ENCODE measurements around the gene CREB5.
"Not testable (repeated sequence)": the region's sequence is repeated elsewhere in the genome, so short reads cannot be mapped to it uniquely, and the experiment has no call there.

DNA sequence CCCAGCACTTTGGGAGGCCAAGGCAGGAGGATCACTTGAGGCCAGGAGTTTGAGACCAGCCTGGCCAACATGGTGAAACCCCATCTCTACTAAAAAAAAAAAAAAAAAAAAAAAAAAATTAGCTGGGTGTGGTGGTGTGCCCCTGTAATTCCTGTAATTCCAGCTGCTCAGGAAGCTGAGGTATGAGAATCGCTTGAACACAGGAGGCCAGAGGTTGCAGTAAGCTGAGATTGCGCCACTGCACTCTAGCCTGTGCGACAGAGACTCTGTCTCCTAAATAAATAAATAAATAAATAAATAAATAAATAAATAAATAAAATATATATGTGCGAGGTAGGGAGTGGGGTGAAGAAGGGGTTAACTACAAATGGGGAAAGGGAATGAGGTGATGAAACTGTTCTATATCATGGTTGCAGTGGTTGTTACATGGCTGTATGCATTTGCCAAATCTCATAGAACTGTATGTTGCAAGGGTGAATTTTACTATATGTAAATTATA, 199.1 kb downstream of the CREB5 start:
- TF ChIP-seq, protein P1, sequence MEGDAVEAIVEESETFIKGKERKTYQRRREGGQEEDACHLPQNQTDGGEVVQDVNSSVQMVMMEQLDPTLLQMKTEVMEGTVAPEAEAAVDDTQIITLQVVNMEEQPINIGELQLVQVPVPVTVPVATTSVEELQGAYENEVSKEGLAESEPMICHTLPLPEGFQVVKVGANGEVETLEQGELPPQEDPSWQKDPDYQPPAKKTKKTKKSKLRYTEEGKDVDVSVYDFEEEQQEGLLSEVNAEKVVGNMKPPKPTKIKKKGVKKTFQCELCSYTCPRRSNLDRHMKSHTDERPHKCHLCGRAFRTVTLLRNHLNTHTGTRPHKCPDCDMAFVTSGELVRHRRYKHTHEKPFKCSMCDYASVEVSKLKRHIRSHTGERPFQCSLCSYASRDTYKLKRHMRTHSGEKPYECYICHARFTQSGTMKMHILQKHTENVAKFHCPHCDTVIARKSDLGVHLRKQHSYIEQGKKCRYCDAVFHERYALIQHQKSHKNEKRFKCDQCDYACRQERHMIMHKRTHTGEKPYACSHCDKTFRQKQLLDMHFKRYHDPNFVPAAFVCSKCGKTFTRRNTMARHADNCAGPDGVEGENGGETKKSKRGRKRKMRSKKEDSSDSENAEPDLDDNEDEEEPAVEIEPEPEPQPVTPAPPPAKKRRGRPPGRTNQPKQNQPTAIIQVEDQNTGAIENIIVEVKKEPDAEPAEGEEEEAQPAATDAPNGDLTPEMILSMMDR (IDR thresholded peaks at IDR 0.05; ENCODE audit: poor library complexity, severe bottlenecking), result not testable (repeated sequence)
- TF ChIP-seq POLR2AphosphoS5 (IDR thresholded peaks at IDR 0.05); MXI1 (conservative IDR thresholded peaks at IDR 0.05; ENCODE audit: poor library complexity, severe bottlenecking); TAF1 (IDR thresholded peaks at IDR 0.05; ENCODE audit: low read depth); EP300 (conservative IDR thresholded peaks at IDR 0.05; ENCODE audit: poor library complexity, severe bottlenecking): not testable (repeated sequence)
- TF ChIP-seq, protein P2, sequence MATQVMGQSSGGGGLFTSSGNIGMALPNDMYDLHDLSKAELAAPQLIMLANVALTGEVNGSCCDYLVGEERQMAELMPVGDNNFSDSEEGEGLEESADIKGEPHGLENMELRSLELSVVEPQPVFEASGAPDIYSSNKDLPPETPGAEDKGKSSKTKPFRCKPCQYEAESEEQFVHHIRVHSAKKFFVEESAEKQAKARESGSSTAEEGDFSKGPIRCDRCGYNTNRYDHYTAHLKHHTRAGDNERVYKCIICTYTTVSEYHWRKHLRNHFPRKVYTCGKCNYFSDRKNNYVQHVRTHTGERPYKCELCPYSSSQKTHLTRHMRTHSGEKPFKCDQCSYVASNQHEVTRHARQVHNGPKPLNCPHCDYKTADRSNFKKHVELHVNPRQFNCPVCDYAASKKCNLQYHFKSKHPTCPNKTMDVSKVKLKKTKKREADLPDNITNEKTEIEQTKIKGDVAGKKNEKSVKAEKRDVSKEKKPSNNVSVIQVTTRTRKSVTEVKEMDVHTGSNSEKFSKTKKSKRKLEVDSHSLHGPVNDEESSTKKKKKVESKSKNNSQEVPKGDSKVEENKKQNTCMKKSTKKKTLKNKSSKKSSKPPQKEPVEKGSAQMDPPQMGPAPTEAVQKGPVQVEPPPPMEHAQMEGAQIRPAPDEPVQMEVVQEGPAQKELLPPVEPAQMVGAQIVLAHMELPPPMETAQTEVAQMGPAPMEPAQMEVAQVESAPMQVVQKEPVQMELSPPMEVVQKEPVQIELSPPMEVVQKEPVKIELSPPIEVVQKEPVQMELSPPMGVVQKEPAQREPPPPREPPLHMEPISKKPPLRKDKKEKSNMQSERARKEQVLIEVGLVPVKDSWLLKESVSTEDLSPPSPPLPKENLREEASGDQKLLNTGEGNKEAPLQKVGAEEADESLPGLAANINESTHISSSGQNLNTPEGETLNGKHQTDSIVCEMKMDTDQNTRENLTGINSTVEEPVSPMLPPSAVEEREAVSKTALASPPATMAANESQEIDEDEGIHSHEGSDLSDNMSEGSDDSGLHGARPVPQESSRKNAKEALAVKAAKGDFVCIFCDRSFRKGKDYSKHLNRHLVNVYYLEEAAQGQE (IDR thresholded peaks at IDR 0.05; ENCODE audit: borderline replicate concordance), result not testable (repeated sequence)
